ENCODE measurements around the gene CSMD2. TPM values are rescaled to one million over a fixed set of nuclear protein-coding genes. Genes with fewer than 3 reads are reported as not detected.

CSMD2 gene
- total RNA-seq, 1 donor from 2014 or later = 2.6 TPM

GRCh38 chr1:33560680-33561079 is 604.4 kb downstream of the CSMD2 start:
- H3F3A ChIP-seq (ENCODE audit: low read depth) = no peaks in the 10 kb centered on the region
- H3K79me2 ChIP-seq (ENCODE audit: low read depth) = no peaks in the 10 kb centered on the region
- no peaks in the 10 kb centered on the region for H3K27me3 ChIP-seq
- H3K4me1 Mint-ChIP-seq = no peaks in the 10 kb centered on the region
- H3K27ac Mint-ChIP-seq = no peak overlapping the region
- TF ChIP-seq, protein P1, sequence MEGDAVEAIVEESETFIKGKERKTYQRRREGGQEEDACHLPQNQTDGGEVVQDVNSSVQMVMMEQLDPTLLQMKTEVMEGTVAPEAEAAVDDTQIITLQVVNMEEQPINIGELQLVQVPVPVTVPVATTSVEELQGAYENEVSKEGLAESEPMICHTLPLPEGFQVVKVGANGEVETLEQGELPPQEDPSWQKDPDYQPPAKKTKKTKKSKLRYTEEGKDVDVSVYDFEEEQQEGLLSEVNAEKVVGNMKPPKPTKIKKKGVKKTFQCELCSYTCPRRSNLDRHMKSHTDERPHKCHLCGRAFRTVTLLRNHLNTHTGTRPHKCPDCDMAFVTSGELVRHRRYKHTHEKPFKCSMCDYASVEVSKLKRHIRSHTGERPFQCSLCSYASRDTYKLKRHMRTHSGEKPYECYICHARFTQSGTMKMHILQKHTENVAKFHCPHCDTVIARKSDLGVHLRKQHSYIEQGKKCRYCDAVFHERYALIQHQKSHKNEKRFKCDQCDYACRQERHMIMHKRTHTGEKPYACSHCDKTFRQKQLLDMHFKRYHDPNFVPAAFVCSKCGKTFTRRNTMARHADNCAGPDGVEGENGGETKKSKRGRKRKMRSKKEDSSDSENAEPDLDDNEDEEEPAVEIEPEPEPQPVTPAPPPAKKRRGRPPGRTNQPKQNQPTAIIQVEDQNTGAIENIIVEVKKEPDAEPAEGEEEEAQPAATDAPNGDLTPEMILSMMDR (IDR thresholded peaks at IDR 0.05) = no peak
- TF ChIP-seq EZH2 (IDR thresholded peaks at IDR 0.05) (no peak), EZH2phosphoT487 (IDR thresholded peaks at IDR 0.05) (no peak)
- H2AFZ ChIP-seq (replicated peaks) = no peak overlapping the region
- H3K36me3 ChIP-seq = no peaks in the 10 kb centered on the region
- DNase-seq (ENCODE audit: low spot score) = no peak
- H3K4me2 ChIP-seq = no peak overlapping the region
- H3K27me3 Mint-ChIP-seq (ENCODE audit: insufficient read depth, low read depth) = no peaks in the 10 kb centered on the region
- no peaks in the 10 kb centered on the region for H3K9me3 ChIP-seq (ENCODE audit: low read depth)
- H3K9ac ChIP-seq = no peak overlapping the region
- H3K9me3 Mint-ChIP-seq = no peaks in the 10 kb centered on the region
- H3K4me3 Mint-ChIP-seq = no peak overlapping the region
- no peak overlapping the region for H3K27ac ChIP-seq
- H3K4me1 ChIP-seq = no peaks in the 10 kb centered on the region
- no peaks in the 10 kb centered on the region for H4K20me1 ChIP-seq (ENCODE audit: low read depth)
- H3K36me3 Mint-ChIP-seq = no peaks in the 10 kb centered on the region
- no peak overlapping the region for H3K4me3 ChIP-seq

- Histone ChIP-seq H3K27ac (no peak overlapping the region), H3K9ac (no peak overlapping the region), H3K4me1 (no peaks in the 10 kb centered on the region), H3F3A (ENCODE audit: low read depth) (no peaks in the 10 kb centered on the region), H3K36me3 (no peaks in the 10 kb centered on the region), H2AFZ (replicated peaks) (no peak overlapping the region), H3K79me2 (ENCODE audit: low read depth) (no peaks in the 10 kb centered on the region), H3K4me3 (no peak overlapping the region), H3K9me3 (ENCODE audit: low read depth) (no peaks in the 10 kb centered on the region), H3K4me2 (no peak overlapping the region), H3K27me3 (no peaks in the 10 kb centered on the region), H4K20me1 (ENCODE audit: low read depth) (no peaks in the 10 kb centered on the region)
- Mint-ChIP-seq H3K4me1 (no peaks in the 10 kb centered on the region), H3K9me3 (peaks cover 12% of the 10 kb centered on the region), H3K27ac (no peak overlapping the region), H3K4me3 (no peak overlapping the region), H3K36me3 (peaks cover 2% of the 10 kb centered on the region), H3K27me3 (ENCODE audit: insufficient read depth, low read depth) (peaks cover 5% of the 10 kb centered on the region)
- DNase-seq (ENCODE audit: low spot score) = no peak
- TF ChIP-seq, protein P1 (IDR thresholded peaks at IDR 0.05) = no peak
- no peak for TF ChIP-seq EZH2 (IDR thresholded peaks at IDR 0.05)
Observed at GRCh38 chr1:33548721-33549120, 616.3 kb downstream of the CSMD2 start.

DNA sequence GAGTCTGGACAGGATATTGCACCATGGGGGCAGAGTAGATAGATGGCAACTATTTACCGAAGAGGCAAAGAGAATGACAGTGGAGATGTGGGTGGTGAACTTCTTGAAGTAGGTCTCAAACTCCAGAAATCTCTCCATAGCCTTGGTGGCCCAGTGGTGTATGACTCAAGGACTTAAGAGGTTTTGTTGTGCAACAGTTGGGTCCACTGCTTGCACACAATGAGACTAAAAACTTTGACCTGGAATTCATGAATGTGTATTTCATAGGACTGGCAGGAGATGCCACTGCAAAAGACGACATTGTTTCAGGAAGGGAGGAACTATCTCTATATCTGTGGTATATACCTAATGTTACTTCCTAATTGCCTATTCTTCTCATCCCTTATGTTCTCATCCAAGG is 616.7 kb downstream of the CSMD2 start:
- Histone ChIP-seq H3K9ac (no peak overlapping the region), H3K79me2 (ENCODE audit: low read depth) (no peaks in the 10 kb centered on the region), H3K4me2 (no peak overlapping the region), H4K20me1 (ENCODE audit: low read depth) (no peaks in the 10 kb centered on the region), H3F3A (ENCODE audit: low read depth) (no peaks in the 10 kb centered on the region), H3K4me1 (no peaks in the 10 kb centered on the region), H3K36me3 (no peaks in the 10 kb centered on the region), H2AFZ (replicated peaks) (no peak overlapping the region), H3K9me3 (ENCODE audit: low read depth) (no peaks in the 10 kb centered on the region), H3K27ac (no peak overlapping the region), H3K4me3 (no peak overlapping the region), H3K27me3 (no peaks in the 10 kb centered on the region)
- Mint-ChIP-seq H3K27ac (no peak overlapping the region), H3K9me3 (peaks cover 10% of the 10 kb centered on the region), H3K4me1 (no peaks in the 10 kb centered on the region), H3K36me3 (peaks cover 2% of the 10 kb centered on the region), H3K27me3 (ENCODE audit: insufficient read depth, low read depth) (peaks cover 4% of the 10 kb centered on the region), H3K4me3 (no peak overlapping the region)
- TF ChIP-seq EZH2phosphoT487 (IDR thresholded peaks at IDR 0.05) (no peak), EZH2 (IDR thresholded peaks at IDR 0.05) (no peak)
- TF ChIP-seq, protein P1 (IDR thresholded peaks at IDR 0.05) = no peak
- DNase-seq (ENCODE audit: low spot score) = no peak

Measured in neural progenitor cell (in vitro differentiated cells).